T-helper 2 cell (primary cell): Measurements from ENCODE around the gene RGPD4.
"Not testable (repeated sequence)": the region's sequence is repeated elsewhere in the genome, so short reads cannot be mapped to it uniquely, and the experiment has no call there.

Source experiments
- DNase-seq, 5 experiments: peaks; one replicate each; pipeline versions ENCODE4 v3.0.0 to v3.0.0-alpha.2; 2012 to 2022
- total RNA-seq, 2 donors: gene quantifications; one replicate each; lab custom pipeline; 2026; lab: John Stamatoyannopoulos, UW

The RGPD4 gene
- total RNA-seq, result 1.2 to 2.0 reads per million in 2 donors

GRCh38 chr2:107826749-107827148 is at the start of gene RGPD4:
TSS of gene RGPD4 (plus strand) at chr2:107826892. CDS start at chr2:107827014, 122 bp downstream.
- DNase-seq, result not testable (repeated sequence)

- no peak for DNase-seq
These were observed 48.7 kb upstream of the RGPD4 start for GRCh38 chr2:107777974-107778373.

GRCh38 chr2:107785756-107786155 is 40.9 kb upstream of the RGPD4 start:
- DNase-seq, result no peak

GRCh38 chr2:107790837-107791236 is 35.9 kb upstream of the RGPD4 start:
- no peak for DNase-seq

GRCh38 chr2:107801498-107801897 is 25.2 kb upstream of the RGPD4 start:
- DNase-seq, result no peak

GRCh38 chr2:107804608-107805498 is 21.8 kb upstream of the RGPD4 start:
- DNase-seq, result no peak

GRCh38 chr2:107806901-107807300 is 19.8 kb upstream of the RGPD4 start:
- DNase-seq, result no peak

GRCh38 chr2:107807988-107808387 is 18.7 kb upstream of the RGPD4 start:
- DNase-seq, result no peak

GRCh38 chr2:107808959-107809358 is 17.7 kb upstream of the RGPD4 start:
- DNase-seq, result no peak

- DNase-seq, result no peak
These were observed 16.9 kb upstream of the RGPD4 start for GRCh38 chr2:107809835-107810234.

GRCh38 chr2:107810734-107811133 is 16.0 kb upstream of the RGPD4 start:
- DNase-seq, result no peak

- no peak for DNase-seq
These were observed 15.3 kb upstream of the RGPD4 start for GRCh38 chr2:107811411-107811810.

- no peak for DNase-seq
These were observed 14.7 kb upstream of the RGPD4 start for GRCh38 chr2:107812006-107812405.

- DNase-seq, result no peak
These were observed 9.3 kb upstream of the RGPD4 start for GRCh38 chr2:107817378-107817777.

GRCh38 chr2:107822302-107822701 is 4.4 kb upstream of the RGPD4 start:
- no peak for DNase-seq

GRCh38 chr2:107824451-107825205 is 2.1 kb upstream of the RGPD4 start:
- DNase-seq, result no peak

- no peak for DNase-seq
These were observed 1.5 kb upstream of the RGPD4 start for GRCh38 chr2:107825206-107825563.

GRCh38 chr2:107829514-107829913 is 2.8 kb downstream of the RGPD4 start:
- not testable (repeated sequence) for DNase-seq

- DNase-seq, result not testable (repeated sequence)
These were observed 6.5 kb downstream of the RGPD4 start for GRCh38 chr2:107833152-107833551.

GRCh38 chr2:107833618-107834017 is 6.9 kb downstream of the RGPD4 start:
- DNase-seq, result not testable (repeated sequence)

- not testable (repeated sequence) for DNase-seq
These were observed 89.4 kb downstream of the RGPD4 start for GRCh38 chr2:107916121-107916520.

GRCh38 chr2:107916696-107917370 is 90.1 kb downstream of the RGPD4 start:
- DNase-seq, result peak in 1 of 5 experiments; percentile 61

GRCh38 chr2:107927034-107927534 is 100.4 kb downstream of the RGPD4 start:
- no peak for DNase-seq
